Epithelial cell of proximal tubule (primary cell): Measurements from ENCODE around the gene NOX4. TPM values are rescaled to one million over a fixed set of nuclear protein-coding genes. Genes with fewer than 3 reads are reported as not detected.

ENCODE experiments used
- DNase-seq: peaks from one replicate; pipeline ENCODE4 v3.0.0-alpha.2; 2011; ENCODE audit warnings: low read depth
- H3K4me3 ChIP-seq: 2 replicates; pipeline ENCODE4 v1.5.1; 2011; ENCODE audit warnings: low read depth, mild to moderate bottlenecking, low read length
- total RNA-seq: library from RNA; depleted of rRNA; stranded (reverse); fragments of >200 nt; gene quantifications from 2 replicates; pipeline ENCODE4 v1.2.3, GENCODE V29; 2015
- TF ChIP-seq, protein P1 (sequence below): conservative IDR thresholded peaks from 2 replicates; pipeline ENCODE4 v1.5.1; 2012; ENCODE audit warnings: low read depth, mild to moderate bottlenecking, low read length

NOX4 gene
- total RNA-seq, 1 donor from 2014 or later = 11.6 TPM

DNA sequence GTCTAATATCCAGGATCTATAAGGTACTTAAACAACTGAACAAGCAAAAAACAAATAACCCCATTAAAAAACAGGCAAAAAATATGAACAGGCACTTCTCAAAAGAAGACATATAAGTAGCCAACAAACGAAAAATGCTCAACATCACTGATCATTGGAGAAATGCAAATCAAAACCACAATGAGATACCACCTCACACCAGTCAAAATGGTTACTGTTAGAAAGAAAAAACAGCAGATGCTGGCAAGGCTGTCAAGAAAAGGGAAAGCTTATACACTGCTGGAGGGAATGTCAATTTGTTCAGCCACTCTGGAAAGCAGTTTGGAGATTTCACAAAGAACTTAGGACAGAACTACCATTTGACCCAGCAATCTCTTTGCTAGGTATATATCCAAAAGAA, 30.6 kb upstream of the NOX4 start:
- no peak for DNase-seq
- TF ChIP-seq, protein P1, sequence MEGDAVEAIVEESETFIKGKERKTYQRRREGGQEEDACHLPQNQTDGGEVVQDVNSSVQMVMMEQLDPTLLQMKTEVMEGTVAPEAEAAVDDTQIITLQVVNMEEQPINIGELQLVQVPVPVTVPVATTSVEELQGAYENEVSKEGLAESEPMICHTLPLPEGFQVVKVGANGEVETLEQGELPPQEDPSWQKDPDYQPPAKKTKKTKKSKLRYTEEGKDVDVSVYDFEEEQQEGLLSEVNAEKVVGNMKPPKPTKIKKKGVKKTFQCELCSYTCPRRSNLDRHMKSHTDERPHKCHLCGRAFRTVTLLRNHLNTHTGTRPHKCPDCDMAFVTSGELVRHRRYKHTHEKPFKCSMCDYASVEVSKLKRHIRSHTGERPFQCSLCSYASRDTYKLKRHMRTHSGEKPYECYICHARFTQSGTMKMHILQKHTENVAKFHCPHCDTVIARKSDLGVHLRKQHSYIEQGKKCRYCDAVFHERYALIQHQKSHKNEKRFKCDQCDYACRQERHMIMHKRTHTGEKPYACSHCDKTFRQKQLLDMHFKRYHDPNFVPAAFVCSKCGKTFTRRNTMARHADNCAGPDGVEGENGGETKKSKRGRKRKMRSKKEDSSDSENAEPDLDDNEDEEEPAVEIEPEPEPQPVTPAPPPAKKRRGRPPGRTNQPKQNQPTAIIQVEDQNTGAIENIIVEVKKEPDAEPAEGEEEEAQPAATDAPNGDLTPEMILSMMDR = no peak
- H3K4me3 ChIP-seq = no peak overlapping the region

DNA sequence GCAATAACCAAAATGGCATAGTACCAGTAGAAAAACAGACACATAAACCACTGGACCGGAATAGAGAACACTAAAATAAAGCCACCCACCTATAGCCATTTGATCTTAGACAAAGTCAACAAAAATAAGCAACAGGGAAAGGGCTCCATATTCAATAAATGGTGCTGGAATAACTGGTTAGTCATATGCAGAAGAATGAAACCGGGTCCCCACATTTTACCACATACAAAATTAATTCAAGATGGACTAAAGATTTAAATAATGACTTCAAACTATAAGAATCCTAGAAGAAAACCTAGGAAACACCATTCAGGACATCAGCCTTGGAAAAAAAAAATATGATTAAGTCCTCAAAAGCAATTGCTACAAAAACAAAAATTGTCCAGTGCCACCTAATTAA, 30.1 kb upstream of the NOX4 start:
- DNase-seq = no peak
- TF ChIP-seq, protein P1 = no peak
- H3K4me3 ChIP-seq = no peak overlapping the region

DNA sequence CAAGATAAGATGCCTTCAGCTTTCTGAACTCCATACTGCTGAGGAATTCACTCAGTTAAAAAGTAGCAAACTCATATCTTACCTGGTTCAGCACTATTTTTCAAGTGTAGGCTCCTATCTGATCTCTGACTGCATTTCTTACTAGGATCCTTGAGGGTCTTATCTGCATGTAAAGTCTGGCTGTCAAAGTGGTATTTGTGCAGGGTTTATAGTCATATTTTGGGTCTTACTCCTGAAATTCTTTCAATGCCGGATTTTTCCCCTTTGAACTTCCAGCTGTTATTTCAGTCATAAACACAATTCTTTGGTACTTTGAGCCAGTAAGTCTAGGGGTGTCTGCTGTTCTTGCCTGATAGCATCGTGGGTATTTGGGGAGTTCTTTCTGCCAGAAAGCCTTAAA, 25.3 kb upstream of the NOX4 start:
- H3K4me3 ChIP-seq = no peak overlapping the region
- TF ChIP-seq, protein P1 = no peak

DNA sequence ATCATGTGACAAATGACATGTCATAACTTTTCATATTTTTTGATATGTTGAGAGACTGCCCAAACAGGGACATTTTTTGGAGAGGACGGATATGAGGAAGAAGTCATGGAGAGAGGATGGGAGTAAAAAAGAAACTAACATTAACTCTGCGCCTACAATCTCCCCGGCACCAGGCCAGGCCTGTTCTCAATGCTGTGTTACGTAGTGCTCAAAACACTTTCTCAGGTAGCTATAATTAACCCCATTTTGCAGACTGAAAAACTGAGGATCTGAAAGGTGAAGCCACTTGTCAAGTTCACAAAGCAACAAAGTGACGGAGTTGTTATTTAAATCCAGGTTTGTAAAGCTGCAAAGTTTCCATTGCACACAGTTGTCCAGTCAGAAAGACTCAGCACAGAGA, 17.4 kb upstream of the NOX4 start:
- TF ChIP-seq, protein P1 = no peak

More for the DNA sequence above, 25.3 kb upstream of the NOX4 start:
- no peak for DNase-seq

DNA sequence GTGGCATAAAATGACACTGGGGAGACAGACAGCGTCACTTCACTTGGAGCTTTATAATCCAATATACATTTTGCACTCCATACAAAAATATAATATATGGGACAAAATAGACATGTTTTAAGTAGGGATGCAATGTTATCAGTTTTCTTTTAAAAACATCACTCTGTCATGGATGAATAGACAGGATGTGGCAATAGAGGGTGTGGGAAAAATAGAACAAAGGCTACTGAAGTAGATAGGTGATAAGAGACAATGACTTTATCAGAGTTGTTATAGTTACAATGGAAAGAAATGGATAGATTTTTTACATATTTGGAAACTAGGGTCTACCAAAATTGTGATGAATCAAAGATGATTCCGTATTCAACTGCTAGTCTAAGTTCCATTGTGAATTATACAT, 13.1 kb upstream of the NOX4 start:
- DNase-seq = no peak
- TF ChIP-seq, protein P1 = no peak
- H3K4me3 ChIP-seq = no peak overlapping the region

More for the DNA sequence above, 17.4 kb upstream of the NOX4 start:
- DNase-seq = no peak
- H3K4me3 ChIP-seq = no peak overlapping the region

DNA sequence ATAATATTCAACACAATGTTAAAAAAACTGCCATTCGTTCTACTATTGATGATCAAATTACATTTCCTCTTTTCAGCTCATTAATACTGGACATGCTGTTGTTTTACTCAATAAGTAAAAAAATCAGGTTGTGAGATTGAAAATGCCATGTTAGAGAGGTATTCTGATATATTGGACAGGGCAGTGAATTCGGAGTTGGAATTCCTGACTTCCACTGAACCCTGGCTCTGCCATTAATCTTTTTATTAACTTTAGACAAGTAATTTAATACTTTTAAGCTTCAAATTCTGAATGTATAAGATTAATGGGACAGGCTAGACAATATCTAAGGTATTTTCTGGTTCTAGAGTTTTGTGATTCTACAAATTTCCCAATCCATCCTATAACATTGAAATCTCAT, 12.2 kb upstream of the NOX4 start:
- no peak for DNase-seq
- H3K4me3 ChIP-seq = no peak overlapping the region
- TF ChIP-seq, protein P1 = no peak

DNA sequence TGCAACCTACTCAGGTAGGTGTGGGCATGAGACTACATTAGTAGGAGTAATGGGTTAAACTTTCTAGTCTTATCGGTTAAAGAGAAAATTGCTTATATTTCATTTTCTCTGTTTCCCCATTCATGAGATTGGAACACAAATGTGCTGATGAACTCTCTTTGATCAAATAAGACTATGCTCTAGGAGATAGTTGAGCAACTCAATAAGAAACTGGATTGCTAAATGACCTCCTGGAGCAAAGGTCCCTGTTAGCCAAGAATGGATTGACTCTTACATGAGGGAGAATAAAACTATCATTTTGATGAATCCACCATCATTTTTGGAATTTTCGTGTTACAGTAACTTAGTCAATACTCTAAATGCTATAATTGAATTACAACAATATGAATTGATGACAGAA, 11.1 kb upstream of the NOX4 start:
- TF ChIP-seq, protein P1 = no peak
- no peak overlapping the region for H3K4me3 ChIP-seq
- no peak for DNase-seq
